HG03460 (cell line): ENCODE data around the gene ZBTB44.
"Not testable (repeated sequence)": the region's sequence is repeated elsewhere in the genome, so short reads cannot be mapped to it uniquely, and the experiment has no call there.

Experiments used
- ATAC-seq: cut with Tn5 transposase; IDR thresholded peaks from one replicate; pipeline ENCODE4 v1.9.1; 2021; ENCODE audit not compliant: unreplicated experiment

ZBTB44 gene

GRCh38 chr11:130199792-130200191, 114.9 kb downstream of the ZBTB44 start:
- no peak for ATAC-seq

DNA sequence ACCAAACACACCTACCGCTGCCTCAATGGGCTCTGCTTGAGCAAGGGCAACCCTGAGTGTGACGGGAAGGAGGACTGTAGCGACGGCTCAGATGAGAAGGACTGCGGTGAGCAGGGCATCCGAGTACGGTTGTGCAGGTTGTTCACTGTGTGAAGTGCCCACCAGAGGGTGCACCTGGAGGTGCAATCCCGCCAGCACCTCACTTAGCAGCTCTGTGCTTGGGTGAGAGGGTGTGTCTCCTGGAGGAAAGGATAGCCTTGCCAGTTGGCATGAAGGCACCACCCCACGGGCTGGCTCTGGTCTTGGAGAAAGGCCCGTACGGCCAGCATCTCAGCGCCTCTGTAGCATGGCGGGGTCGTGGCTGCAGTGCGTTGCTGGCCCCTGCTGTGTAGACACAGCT, 115.8 kb downstream of the ZBTB44 start:
- ATAC-seq = no peak

DNA sequence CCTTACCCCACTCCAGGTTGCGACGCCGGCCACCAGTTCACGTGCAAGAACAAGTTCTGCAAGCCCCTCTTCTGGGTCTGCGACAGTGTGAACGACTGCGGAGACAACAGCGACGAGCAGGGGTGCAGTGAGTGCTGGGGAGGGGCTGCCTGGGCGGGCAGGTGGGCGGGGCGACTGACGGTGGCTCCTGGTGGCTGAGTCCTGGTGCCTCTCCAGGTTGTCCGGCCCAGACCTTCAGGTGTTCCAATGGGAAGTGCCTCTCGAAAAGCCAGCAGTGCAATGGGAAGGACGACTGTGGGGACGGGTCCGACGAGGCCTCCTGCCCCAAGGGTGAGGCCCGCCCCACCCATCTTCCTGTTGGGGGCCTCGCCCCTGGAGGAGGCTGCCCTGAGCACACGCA, 116.4 kb downstream of the ZBTB44 start:
- no peak for ATAC-seq

- ATAC-seq = no peak
Observed at GRCh38 chr11:130197386-130198035, 117.2 kb downstream of the ZBTB44 start.

DNA sequence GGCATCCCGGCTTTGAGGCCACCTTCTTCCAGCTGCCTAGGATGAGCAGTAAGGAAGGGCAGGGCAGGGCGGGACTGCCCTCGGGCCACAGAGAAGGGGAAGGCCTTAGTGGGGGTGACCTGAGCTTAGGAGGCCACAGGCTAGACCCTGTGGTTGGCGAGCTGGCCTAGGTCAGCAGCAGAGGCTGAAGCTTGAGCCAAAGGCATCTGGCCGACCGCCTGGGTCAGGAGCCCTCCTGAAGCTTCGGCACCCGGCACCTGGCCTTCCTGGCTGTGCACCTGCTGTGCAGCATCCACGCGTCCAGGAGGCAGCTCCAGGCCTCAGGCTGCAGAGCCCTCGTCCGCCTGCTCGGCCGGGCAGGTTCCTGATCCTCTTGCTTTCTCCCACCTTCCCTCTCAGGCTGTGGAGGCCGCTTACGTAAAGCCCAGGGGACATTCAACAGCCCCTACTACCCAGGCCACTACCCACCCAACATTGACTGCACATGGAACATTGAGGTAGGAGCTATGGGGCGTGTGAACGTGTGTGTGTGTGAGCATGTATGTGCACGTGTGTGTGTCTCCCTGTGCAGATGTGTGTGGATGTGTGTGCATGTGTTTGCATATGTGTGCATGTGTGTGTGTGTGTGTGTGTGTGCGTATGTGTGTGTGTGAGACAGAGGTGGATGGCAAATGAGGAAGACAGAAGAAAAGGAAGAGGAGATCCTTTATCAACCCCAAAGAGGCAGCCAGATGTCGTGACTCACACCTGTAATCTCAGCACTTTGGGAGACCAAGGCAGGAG, 120.3 kb downstream of the ZBTB44 start:
- no peak for ATAC-seq

- ATAC-seq = not testable (repeated sequence)
Observed at GRCh38 chr11:130193551-130193950, 121.2 kb downstream of the ZBTB44 start.

DNA sequence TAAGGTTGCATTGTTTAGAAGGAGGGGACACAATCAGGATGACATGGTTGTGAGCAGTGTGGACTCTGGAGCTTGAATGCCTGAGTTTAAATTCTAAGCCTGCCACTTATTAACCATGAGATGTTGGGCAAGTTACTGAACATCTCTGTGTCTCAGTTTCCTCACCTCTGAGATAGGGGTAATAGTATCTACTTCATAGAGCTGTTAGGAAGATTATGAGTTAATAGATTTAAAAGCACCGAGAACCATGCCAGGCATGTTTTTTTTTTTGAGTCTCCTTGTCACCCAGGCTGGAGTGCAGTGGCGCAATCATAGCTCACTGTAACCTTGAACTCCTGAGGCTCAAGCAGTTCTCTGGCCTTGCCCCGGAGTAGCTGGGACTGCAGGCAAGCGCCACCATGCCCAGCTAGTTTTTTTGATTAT, 121.9 kb downstream of the ZBTB44 start:
- no peak for ATAC-seq

GRCh38 chr11:130191896-130192295, 122.8 kb downstream of the ZBTB44 start:
- ATAC-seq = no peak

GRCh38 chr11:130190371-130190881, 124.3 kb downstream of the ZBTB44 start:
- ATAC-seq = no peak

DNA sequence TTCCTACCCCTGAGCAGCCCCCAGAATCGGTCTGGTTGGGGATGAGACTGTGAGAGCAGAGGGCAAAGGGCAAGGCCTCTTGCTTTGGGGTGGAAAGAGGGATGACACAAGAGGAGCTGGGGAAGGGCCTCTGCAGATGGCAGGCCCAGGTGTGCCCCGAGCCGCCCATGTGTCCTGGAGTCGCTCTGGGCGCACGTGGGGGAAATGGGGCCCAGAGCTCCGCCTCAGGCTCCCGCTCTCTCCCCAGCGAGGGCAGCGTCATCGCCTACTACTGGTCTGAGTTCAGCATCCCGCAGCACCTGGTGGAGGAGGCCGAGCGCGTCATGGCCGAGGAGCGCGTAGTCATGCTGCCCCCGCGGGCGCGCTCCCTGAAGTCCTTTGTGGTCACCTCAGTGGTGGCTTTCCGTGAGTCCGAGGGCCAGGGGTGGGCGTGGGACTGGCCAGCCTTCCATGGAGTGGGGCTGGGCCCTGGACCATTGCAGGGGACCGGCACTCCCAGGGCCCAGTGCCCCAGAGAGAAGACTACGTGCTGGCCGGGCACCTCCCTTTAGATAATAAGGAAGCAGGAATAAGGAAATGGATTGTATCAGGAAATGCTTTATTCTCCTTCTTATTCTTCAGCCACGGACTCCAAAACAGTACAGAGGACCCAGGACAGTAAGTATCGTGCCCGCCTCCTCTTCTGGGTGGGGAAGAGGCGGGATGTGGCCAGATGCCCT, 125.1 kb downstream of the ZBTB44 start:
- ATAC-seq = no peak

DNA sequence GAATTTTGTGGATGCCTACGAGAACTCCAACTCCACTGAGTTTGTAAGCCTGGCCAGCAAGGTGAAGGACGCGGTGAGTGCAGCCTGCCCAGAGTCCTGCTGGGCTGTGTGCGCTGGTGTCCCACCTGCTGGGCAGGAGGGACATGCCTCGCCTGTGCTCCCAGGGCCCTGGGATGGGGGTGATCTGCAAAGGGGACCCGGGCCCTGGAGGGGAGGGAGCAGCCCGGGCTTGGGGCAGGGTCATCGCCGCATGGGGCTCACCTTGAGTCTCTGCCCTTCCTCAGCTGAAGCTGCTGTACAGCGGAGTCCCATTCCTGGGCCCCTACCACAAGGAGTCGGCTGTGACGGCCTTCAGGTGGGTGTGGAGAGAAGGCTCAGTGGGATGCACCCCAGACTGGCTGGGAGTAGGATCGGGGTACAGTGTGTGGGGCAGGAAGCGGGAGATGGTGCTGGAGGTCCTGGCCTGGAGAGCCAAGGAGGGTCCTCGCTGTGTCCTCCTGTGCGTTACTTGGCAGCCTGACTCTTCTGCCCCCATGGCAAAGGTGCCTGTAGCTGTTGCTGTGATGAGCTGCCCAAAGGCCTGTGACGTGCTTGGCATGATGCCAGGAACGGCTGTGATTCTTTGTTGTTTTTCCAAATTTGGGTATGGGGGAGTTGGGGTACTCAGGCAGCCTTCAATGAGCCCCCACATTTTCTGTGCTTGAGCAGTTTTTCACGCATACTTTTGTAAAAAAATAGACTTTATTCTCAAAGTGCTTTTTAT, 126.0 kb downstream of the ZBTB44 start:
- ATAC-seq = no peak

DNA sequence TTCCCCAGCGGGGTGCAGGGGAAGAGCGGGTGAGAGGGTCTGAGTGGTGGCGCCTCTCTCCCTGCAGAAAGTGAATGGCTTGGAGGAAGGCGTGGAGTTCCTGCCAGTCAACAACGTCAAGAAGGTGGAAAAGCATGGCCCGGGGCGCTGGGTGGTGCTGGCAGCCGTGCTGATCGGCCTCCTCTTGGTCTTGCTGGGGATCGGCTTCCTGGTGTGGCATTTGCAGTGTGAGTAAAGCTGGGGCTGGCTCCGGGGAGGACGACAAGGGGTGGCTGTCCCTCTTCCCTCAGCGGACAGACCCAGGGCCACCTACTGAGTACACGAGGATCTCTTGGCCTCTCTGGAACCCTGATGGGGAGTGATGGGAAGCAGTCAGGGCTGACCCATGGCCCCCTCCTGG, 126.7 kb downstream of the ZBTB44 start:
- no peak for ATAC-seq

GRCh38 chr11:130187096-130187495, 127.6 kb downstream of the ZBTB44 start:
- ATAC-seq = no peak

DNA sequence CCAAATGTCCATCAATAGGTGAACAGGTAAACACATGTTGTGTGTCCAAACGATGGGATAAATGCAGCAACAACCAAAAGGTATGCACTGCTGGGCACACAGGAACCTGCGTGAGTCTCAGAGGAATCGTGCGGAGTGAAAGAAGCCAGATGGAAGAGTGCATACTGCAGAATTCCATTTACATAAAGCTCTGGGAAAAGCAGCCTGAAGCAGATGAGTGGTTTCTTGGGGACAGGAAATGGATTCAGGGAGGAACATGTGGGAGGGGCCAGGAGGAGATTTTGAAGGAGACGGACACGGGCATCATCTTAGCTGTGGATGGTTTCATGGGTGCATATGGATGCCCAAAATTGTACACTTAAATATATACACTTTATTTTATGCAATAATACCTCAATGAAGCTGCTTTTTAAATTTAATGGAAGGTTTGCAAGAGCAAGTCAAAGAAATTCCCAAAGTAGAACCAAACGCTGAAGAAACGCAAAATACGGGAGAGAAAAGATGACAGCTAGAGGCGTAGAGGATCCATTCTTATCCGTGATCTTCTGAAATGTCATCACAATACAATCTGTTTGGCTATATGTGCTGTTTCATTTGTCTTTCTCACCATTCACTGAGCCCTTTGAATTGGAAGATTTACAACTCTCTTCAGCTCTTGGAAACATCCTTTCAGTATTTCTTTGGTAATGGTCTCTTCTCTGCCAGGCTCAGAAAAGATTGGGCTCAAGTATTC, 130.7 kb downstream of the ZBTB44 start:
- ATAC-seq = no peak

DNA sequence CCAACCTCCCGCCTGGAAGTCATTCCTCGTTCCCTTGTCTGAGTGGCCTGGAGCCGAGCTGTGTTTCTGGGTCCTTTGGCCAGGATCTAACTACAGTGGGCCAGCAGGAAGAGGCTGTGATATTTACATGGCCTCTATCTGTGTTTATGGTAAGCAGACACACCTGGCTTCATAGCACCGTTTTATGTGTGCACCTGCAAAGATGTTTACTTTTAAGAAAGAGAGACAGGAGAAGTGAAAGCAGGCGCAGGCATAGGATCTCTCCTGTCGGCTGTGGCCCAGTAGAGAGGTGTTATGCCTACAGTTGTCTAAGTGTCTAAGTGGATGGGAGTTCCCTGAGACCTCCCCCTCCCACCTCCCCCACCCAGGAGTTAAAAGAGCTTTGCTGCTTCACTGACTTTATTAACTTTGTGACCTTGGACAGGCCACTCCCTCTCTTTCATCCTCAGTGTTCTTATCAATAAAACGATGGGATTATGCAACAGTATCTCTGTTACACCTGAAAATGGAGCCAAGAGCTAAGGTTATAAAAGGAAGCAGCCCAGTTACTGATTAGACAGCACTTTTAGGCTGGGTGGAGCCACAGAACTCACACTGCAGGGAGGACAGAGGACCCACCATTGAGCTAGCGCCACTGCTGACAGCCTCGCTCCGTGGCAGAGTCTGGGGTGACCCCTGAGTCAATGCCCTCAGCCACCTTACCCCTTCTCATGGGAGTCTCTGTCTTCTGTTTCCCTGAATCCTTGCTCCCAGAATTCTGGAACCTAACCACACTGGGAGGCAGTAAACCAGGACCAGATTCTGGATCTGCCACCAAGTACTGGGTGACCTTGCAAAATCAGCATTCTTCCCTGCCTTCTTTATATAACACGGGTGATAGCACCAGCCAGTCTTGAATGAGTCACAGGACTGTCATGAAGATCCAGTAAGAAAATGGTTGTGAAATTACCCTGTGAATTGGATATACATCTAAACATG, 133.1 kb downstream of the ZBTB44 start:
- ATAC-seq = no peak

DNA sequence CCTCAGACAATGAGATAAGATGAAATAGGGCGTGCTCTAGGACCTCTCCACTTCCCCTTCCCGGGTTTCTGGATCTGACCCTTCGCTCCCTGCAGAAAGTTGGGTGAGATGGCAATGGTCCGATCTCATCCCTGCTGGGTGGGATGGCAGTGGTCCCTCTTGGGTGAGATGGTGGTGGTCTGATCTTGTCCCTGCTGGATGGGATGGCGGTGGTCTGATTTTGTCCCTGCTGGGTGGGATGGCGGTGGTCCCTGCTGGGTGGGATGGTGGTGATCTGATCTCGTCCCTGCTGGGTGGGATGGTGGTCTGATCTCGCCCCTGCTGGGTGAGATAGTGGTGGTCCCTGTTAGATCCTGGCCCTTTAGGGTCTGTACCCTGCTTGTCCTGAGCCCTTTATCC, 133.8 kb downstream of the ZBTB44 start:
- ATAC-seq = no peak

DNA sequence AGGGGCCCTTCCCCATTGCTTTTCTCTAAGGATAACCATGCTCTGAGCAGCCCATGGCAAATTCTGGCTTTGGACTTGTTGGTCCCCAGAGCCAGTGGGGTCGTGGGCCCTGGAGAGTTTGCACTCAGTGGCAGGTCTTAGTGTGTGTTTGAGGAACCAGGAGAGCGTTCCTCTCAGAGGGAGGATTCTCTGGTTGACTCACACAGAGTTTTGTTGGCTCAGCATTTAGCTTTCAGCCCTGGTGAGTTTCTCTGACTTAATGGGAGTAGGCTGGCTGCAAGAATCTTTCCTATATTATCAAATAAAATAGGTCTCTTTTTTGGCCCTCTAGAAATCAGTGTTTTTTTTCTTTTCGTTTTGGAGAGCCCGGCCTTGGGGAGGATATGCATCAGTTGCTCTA, 134.2 kb downstream of the ZBTB44 start:
- no peak for ATAC-seq

DNA sequence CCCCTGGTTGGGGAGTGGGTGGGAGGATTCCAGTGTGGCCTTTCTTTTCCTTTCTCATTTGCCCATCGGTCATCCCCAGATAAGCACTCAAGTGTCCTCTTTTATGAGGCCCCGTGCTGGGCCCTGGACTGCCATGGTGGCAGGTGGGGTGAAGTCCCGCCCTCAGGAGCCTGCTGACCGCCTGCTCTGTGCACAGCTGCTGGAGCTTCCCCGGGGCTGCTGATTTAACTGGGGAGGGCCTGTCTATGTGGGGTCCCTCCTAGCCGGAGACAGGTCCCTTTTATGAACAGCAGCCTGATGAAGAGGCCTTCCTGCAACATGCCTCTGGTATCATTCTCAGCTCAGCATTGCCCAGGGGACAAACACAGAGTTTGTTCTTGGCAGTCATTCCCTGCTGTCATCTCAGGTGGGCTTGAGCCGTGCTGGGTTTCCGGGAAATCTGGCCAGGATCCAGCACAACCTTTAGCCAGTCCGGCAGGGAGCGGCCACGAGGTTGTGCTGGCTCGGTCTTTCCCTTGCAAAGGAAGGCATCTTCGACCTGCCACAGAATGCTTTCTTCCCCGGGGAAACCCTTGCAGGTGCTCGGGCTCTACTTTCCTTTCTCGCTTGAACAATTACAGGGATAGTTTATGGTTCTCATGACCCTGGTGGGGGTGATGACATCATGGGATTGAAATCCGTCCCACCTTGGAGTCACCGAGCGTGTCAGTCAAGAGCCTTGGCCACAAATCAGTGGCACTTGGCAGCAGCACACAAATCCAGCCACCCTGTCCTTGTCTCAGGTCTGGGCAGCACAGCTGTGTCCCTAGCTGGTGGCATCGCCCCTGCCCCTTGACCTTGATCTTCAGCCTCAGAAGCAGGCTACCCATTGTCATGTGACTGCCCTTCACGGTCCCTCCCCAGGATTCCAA, 135.1 kb downstream of the ZBTB44 start:
- no peak for ATAC-seq
